Stimulated activated CD4-positive, alpha-beta T cell treated with anti-CD3 and anti-CD28 coated beads, Interleukin-15, amount 100 ng/mL, for 48 hours (primary cell): ENCODE data around the gene ZNF318.
"Not testable (repeated sequence)": the region's sequence is repeated elsewhere in the genome, so short reads cannot be mapped to it uniquely, and the experiment has no call there.

ENCODE experiments used
- DNase-seq, 2 donors: peaks; one replicate each; pipeline ENCODE4 v3.0.0-alpha.2; 2020; ENCODE audit warnings: low read depth in 2 of 2

Gene ZNF318

DNA sequence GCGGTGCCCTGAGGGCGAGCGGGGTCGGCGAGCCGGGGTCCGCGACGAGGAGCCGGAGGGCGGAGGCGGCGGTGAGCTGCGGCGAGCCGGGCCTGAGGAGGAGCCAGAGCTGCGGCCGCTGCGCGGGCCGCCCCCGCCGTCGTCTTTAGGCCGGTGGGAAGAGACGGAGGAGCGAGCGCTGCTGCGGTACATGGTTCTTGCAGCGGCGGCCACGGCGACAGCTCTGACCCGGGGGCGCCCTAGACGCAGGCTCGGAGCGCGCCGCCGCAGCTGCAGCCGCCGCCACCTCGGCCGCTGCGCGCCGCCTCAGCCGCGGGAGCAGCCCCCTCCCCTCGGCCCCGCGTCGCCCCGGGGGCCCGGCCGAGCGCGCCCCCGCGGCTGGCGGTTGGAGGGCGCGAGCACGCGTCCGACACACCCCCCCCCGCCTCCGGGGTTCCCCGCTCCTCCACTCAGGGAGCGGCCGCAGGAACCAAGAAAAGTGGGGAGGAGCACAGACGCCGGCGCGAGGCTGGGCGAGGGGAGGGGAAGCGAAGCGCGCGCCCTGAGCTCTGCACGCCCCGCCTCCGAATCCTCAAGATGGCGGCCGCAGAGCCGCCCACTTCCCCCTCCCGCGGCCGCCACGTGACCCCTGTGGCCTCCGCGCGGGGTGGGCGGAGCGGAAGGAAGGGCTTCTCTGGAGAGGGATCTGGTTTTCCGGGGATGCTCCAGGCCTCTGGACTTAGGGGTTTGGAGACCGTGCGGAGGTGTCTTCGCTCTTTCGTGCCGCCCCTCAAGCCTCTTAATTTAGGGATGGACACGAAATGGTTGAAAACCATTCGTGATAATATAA, at the start of gene ZNF318:
Gene ZNF318 (minus strand): TSS at position 474 of the 829 bp plus-strand sequence. CDS start 282 bp downstream, at position 192.
- peak; percentile 87 to 90 for DNase-seq

GRCh38 chr6:43416935-43417334, 47.5 kb upstream of the ZNF318 start:
- DNase-seq, result no peak

- not testable (repeated sequence) for DNase-seq
Measured at GRCh38 chr6:43415275-43415674, 45.8 kb upstream of the ZNF318 start.

- DNase-seq, result no peak
Measured at GRCh38 chr6:43413002-43413401, 43.6 kb upstream of the ZNF318 start.

DNA sequence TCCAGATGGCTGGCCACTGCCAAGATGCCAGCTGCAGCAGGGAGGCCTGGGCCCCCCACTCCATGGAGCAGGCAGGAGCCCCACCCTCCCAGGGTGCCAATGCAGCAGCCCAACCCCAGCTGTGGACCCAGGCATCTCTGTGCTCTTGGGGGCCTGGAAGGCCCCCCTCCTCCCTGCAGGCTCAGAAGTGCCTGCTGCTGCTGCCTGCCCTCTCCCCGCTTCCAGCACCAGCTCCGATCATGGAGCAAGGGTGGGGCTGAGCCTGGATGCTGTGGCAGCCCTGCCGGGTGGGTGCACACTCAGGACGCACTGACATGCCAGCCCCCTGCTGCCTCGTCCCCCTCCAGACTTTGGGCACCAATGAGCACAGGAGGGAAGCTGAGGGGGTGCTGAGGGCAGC, 43.1 kb upstream of the ZNF318 start:
- DNase-seq, result no peak

DNA sequence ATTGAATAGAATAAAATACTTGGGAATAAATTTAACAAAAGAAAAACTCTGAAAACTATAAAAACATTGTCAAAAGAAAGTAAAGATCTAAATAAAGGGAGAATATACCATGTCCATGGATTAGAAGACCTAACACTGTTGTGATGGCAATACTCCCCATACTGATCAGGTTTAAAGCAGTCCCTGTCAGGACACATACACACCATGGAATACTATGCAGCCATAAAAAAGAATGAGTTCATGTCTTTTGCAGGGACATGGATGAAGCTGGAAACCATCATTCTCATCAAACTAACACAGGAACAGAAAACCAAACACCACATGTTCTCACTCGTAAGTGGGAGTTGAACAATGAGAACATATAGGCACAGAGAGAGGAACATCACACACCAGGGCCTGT, 41.3 kb upstream of the ZNF318 start:
- DNase-seq, result not testable (repeated sequence)

DNA sequence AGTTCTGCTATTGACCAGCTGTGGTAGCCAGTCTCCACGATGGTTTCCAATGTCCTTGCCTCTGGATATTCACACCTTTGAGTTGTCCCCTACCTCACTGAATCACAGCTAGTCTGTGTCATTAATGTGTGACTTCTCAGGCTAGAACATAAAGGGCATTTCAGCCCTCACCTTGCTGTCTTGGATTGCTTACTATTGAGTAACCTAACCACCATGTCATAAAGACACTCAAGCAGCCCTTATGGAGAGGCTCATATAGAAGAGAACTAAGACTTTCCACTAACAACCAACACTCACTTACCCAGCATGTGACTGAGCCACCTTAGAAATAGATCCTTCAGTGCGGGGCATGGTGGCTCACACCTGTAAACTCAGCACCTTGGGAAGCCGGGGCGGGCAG, 38.8 kb upstream of the ZNF318 start:
- no peak for DNase-seq

DNA sequence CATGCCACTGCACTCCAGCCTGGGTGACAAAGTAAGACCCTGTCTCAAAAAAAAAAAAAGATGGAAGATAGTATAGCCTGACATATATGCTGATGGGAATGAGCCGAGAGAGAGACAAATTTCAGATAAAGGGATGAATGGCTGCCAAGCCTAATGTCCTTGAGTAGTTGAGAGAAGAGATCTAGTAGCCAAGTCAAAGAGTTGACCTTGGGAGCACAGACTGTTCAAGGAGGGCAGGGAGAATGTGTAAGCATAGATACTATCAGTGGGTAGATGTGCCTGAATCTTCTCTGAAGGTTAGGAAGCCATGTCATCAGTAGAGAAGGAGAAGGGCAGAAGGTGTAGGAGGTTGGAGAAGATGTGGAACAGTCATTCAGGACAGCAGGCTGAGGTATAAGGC, 37.8 kb upstream of the ZNF318 start:
- DNase-seq, result no peak

GRCh38 chr6:43405354-43405753, 35.9 kb upstream of the ZNF318 start:
- DNase-seq, result no peak

- no peak for DNase-seq
Measured at GRCh38 chr6:43402820-43403219, 33.4 kb upstream of the ZNF318 start.

DNA sequence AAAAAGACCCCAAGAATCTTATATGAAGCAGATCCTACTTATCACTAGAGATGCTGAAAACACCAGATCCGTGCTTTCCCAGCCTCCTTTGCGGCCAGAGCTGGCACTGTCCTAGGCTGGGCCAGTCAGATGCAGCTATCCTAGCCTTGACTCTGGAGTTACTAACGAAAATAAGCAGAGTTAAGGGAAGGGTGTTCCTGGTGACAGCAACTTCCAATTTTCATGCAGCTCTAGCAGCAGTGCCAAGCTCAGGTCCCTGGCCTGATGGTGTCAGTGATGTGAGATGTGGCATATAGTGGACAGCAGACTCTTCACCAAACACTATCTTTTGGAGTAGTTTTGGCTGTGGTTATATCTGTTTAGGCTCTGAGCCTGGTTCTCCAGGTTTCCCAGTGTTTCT, 32.3 kb upstream of the ZNF318 start:
- DNase-seq, result no peak

DNA sequence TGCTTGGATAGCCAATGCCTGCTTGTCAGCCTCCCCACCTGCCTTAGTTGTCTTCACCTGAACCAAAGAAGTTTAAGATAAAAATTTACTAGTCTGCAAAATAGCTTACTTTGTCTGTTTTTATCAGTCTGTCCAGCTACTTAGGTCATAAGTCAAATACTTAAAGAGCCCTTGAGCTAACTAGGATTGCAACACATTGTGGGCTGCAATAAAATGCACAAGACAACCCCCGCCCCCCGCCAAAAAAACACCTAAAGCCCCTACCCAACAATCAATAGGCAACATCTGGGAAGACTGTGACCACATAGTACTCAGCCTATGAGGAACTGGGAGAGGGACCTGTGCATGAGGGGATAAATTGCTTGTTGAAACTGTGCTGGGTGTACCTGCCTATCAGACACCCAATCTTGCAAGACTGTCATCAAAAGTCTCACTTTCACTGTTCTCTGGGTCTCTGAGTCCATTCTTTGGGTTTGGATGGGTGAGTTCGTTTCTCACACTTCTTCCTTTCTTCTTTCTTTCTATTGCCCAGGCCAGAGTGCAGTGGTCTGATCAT, 30.6 kb upstream of the ZNF318 start:
- DNase-seq, result no peak

GRCh38 chr6:43396408-43397149, 27.1 kb upstream of the ZNF318 start:
- DNase-seq, result no peak

DNA sequence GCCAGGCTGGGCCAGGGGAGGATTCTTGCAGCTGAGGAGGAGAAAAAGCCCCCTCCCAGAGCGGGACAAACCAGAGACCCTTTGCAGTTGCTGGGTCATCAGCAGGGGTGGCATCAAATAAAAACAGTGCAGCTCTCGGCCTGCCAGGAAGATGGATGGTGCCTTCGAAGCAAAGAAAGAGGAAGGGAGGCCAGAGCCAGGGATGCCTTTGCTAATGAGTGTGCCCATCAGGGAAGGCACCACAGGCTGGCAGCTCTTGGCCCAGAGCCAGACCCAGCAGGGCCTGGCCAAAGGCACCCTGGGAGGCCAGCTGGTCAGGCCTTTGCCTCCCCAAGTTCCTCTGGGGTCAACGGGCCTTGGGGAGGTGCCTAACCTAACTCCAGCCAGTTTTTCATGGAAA, 26.3 kb upstream of the ZNF318 start:
- DNase-seq, result no peak

DNA sequence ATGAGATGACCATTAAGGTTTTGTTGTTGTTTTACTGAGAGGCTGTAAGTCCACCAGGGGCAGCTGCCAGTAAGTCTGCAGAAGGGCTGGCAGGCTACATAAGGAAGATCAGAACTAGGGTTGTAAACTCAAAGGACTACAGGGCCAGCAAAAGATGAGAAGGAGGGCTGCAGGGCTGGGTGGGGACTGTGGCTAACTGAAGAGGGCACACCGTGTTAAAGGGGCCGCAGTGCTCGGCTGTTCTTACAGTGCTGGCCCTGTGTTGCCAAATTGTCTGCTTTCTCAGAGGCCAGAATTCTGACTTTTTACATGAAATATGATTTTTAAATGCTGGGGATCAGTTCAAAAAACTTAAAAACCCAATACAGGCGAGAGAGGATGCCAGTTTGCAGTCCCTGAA, 25.5 kb upstream of the ZNF318 start:
- no peak for DNase-seq

GRCh38 chr6:43393602-43394001, 24.2 kb upstream of the ZNF318 start:
- no peak for DNase-seq

- not testable (repeated sequence) for DNase-seq
Measured at GRCh38 chr6:43393133-43393532, 23.7 kb upstream of the ZNF318 start.

DNA sequence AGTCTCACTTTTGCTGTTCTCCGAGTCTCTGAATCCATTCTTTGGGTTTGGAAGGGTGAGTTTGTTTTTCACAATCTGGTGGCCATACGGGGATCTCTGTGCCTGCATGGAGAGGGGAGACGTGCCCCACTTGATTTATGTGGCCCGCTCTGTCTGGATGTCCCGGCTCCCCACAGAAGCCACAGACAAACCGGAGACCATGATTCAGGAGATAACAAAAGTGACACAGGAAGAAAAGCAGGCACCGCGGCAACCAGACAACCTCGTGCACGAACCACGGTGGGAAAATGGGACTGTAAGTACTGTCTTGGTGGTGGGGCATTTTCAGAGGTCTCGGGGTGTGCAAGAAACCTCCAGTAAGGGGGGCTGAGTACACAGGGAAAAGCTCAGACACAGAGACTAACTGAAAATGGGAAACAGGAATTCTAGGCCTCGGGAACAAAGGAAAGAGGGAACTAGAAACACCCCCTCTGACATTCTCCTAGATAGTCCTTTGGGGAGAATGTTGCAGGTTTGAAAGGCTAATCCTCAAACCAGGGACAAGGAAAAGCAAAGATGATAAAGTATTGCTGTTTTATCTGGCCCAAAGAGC, 22.1 kb upstream of the ZNF318 start:
- DNase-seq, result no peak

GRCh38 chr6:43390753-43391439, 21.4 kb upstream of the ZNF318 start:
- not testable (repeated sequence) for DNase-seq

DNA sequence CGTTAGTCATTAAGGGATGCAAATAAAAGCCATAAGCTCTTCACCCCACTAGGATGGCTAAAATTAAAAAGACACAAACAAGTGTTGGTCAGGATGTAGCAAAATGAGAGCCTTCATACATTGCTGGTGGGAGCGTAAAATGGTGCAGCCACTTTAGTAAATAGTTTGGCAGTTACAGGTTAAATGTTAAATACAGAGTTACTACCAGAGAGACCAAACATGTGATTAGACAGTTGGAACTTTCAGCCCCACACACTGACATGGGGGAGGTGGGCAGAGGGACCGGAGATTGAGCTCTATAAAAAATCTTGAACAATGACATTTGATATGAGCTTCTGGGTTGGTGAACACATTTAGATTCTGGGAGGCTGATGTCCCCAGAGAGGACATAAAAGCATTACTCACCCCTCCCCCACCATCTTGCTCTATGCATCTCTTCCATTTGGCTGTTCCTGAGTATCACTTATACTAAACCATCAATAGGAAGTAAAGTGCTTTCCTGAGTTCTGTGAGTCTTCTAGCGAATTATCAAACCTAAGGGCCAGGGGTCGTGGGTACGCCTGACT, 20.4 kb upstream of the ZNF318 start:
- DNase-seq, result no peak

- DNase-seq, result no peak
Measured at GRCh38 chr6:43386492-43386891, 17.0 kb upstream of the ZNF318 start.
